ENCODE results near the gene POLR3E.

- no peak for TF ChIP-seq POU6F1 (CRISPR knock-in tag; IDR thresholded peaks at IDR 0.05; ENCODE audit: borderline replicate concordance, low read depth)
- no peak for TF ChIP-seq ZC3H10 (CRISPR knock-in tag; IDR thresholded peaks at IDR 0.05)
- no peak for TF ChIP-seq RARB (CRISPR knock-in tag; IDR thresholded peaks at IDR 0.05)
- TF ChIP-seq BACH2 (CRISPR knock-in tag; IDR thresholded peaks at IDR 0.05; ENCODE audit: borderline replicate concordance) = no peak
- TF ChIP-seq CSRNP3 (CRISPR knock-in tag; IDR thresholded peaks at IDR 0.05) = no peak
- no peak for TF ChIP-seq TCF4 (CRISPR knock-in tag; IDR thresholded peaks at IDR 0.05; ENCODE audit: borderline replicate concordance)
- TF ChIP-seq GLIS3 (CRISPR knock-in tag; IDR thresholded peaks at IDR 0.05) = no peak
- no peak for TF ChIP-seq ZFP3 (CRISPR knock-in tag; IDR thresholded peaks at IDR 0.05)
- no peak for TF ChIP-seq PATZ1 (CRISPR knock-in tag; IDR thresholded peaks at IDR 0.05; ENCODE audit: borderline replicate concordance)
- TF ChIP-seq CREB5 (CRISPR knock-in tag; IDR thresholded peaks at IDR 0.05; ENCODE audit: low read depth) = no peak
Measured at GRCh38 chr16:22293137-22294106, 3.8 kb upstream of the POLR3E start.
